HG03097 (cell line): Measurements from ENCODE around the gene BNIP2.
"Not testable (repeated sequence)": the region's sequence is repeated elsewhere in the genome, so short reads cannot be mapped to it uniquely, and the experiment has no call there.

Source experiments
- ATAC-seq: cut with Tn5 transposase; IDR thresholded peaks from one replicate; pipeline ENCODE4 v1.9.1; 2021; ENCODE audit not compliant: unreplicated experiment, low FRiP score

The BNIP2 gene

DNA sequence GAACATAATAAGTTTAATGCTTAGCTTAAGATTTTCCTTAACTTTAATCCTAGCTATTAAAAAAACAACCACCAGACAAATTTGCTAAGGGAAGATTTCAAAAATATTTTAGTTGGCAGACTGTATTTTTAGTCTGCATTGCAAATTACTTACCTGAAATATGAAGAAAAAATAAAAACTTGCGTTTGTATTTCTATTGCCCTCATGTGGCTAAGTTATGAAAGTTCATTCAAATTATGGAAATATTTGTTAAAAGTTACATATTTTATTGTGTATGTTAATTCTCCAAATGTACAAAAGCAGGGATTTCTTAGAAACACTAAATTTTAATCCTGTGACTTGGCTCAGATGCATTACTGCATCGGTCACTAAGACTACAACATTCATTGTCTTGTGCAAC lies 46.8 kb downstream of the BNIP2 start:
- no peak for ATAC-seq

- ATAC-seq: not testable (repeated sequence)
Measured at GRCh38 chr15:59637507-59637906, 51.6 kb downstream of the BNIP2 start.

DNA sequence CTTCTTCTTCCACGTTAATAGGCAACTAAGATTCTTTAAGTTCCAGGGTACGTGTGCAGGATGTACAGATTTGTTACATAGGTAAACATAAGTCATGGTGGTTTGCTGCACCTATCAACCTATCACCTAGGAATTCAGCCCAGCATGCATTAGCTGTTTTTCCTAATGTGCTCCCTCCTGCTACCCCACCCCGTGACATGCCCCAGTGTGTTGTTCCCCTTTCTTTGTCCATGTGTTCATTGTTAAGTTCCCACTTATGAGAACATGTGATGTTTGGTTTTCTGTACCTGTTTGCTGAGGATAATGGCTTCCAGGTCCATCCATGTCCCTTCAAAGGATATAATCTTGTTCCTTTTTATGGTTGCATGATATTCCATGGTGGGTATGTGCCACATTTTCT lies 52.9 kb downstream of the BNIP2 start:
- ATAC-seq: no peak

- no peak for ATAC-seq
Measured at GRCh38 chr15:59632714-59633113, 56.4 kb downstream of the BNIP2 start.

GRCh38 chr15:59622289-59622688 lies 66.8 kb downstream of the BNIP2 start:
- ATAC-seq: no peak

GRCh38 chr15:59618406-59618805 lies 70.7 kb downstream of the BNIP2 start:
- no peak for ATAC-seq

DNA sequence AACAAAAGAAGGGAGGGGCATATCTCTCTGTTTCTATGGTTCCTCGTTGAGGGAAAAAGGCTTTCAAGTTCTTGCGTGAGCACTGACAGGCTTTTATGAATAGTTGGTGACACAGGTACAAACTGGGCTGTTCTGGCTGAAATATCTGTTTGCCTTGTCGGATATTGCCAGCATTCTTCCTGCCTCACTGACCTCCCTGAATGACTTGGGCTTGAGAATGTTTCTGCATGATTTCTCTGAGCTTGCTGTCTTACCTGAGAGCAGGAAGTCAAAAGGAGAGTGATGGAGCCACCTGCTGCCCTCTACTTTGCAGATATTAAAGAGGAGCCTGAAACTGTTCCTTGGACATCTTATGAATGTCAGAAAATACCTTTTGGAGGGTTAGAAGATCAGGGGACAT lies 72.7 kb downstream of the BNIP2 start:
- ATAC-seq: no peak

GRCh38 chr15:59615661-59616060 lies 73.5 kb downstream of the BNIP2 start:
- ATAC-seq: no peak

DNA sequence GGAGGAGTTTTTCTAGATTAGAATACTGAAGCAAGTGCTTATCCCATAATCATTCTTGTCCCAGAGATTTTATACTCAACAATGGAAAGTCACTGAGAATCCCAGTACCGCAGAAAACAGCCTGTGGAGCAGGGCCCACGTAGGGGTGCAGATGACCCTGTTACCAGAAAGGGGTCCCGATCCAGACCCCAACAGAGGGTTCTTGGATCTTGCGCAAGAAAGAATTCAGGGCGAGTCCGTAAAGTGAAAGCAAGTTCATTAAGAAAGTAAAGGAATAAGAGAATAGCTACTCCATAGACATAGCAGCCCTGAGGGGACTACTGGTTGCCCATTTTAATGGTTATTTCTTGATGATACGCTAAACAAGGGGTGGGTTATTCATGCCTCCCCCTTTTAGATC lies 75.0 kb downstream of the BNIP2 start:
- ATAC-seq: no peak

DNA sequence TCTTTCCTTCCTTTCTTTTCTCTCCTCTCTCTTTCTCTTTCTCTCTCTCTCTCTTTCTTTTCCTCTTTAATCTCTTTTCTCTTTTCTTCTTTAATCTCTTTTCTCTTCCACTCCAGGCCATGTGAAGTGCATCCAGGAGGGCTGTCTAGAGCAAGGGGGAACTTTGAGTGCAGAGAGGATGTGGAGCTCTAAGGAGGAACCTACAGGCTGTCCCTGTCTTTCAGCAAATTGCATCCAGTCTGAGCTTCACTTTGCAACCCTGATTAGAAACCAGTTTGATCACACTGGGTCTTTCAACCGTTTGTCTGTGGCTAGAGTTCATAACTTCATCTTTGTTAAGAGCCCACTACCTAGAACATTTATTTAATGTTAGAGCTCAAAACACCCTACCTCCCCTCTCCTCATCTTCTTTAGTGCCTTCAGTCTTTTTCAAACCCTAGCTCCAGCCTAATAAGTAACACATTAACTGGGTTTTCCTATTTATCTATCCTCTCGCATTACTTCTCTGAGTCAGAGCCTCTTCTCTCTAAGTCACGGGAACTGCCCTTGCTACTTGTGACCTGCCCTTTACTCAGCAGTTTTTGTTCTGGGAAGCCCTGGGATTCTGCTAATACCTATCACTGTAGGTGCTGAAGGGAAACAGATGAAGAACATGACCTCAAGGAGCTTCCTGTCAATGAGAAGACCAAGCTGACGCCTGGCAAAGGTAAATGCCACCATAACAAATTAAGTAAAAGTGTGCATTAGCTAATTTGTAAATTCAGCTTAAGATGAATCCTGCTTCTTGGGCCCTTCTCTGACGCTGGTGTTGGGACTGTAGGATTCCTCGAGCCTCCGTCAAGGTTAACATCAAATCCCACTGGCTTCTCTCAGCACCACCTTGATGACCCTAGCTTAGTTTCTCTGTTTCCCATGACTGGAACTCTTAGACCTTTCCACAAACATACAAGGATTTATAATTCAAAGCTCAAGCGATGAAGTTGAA lies 77.6 kb downstream of the BNIP2 start, which contains the start of gene GCNT3:
Gene GCNT3, plus strand, starts transcription at position 508 of the 985 bp plus-strand sequence. CDS start 6,456 bp downstream, outside the sequence.
- ATAC-seq: no peak

DNA sequence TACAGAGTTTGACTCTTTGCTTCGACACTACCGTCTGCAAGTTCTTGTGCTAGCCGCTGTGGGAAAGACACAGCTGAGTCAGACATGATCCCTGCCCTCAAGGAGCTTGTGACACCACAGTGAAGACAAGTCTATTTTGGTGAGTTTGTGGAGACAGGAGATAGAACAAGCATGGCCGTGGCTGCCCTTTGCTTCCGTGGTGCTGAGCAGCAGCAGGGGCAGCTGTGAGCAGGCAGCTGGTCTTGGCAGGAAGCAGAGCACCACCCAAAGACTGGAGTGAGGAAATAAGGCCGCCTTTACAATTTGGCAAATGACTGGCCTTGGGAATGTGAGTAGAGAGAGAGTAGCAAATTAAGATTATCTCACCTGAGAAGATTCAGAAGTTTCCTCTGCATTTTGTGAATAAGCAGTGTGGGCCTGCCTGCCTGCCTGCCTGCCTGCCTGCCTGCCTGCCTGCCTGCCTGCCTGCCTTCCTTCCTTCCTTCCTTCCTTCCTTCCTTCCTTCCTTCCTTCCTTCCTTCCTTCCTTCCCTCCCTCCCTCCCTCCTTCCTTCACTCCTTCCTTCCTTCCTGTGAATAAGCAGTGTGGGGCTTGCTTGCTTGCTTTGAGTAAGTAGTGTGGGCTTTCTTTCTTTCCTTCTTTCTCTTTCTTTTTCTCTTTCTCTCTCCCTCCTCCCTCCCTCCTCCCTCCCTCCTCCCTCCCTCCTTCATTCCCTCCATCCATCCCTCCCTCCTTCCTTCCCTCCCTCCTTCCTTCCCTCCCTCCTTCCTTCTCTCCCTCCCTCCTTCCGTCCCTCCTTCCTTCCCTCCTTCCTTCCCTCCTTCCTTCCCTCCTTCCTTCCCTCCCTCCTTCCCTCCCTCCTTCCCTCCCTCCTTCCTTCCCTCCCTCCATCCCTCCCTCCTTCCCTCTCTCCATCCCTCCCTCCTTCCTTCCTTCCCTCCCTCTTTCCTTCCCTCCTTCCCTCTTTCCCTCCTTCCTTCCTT lies 79.1 kb downstream of the BNIP2 start:
- no peak for ATAC-seq
